Muscle layer of duodenum (tissue), 2 donors: ENCODE data around the gene SH2B2.
"Not testable (repeated sequence)": the region's sequence is repeated elsewhere in the genome, so short reads cannot be mapped to it uniquely, and the experiment has no call there.

ENCODE experiments used
- H3K27ac ChIP-seq: one replicate; pipeline ENCODE4 v1.7.0; 2013; ENCODE audit warnings: mild to moderate bottlenecking, low read length
- H3K27me3 ChIP-seq: one replicate; pipeline ENCODE4 v1.7.0; 2013; ENCODE audit warnings: low read depth, mild to moderate bottlenecking, control low read depth, low read length
- H3K36me3 ChIP-seq, 2 donors: one replicate each; pipeline ENCODE4 v1.7.0; 2013; ENCODE audit warnings: low read length in 2 of 2, control low read depth in 1 of 2, mild to moderate bottlenecking in 1 of 2; ENCODE audit not compliant: insufficient read depth in 2 of 2, control insufficient read depth in 1 of 2
- H3K4me1 ChIP-seq, 2 donors: one replicate each; pipeline ENCODE4 v1.7.0; 2013; ENCODE audit warnings: low read length in 2 of 2, mild to moderate bottlenecking in 2 of 2, control low read depth in 1 of 2, moderate library complexity in 1 of 2; ENCODE audit not compliant: insufficient read depth in 2 of 2, control insufficient read depth in 1 of 2
- H3K4me3 ChIP-seq, 2 donors: one replicate each; pipeline ENCODE4 v1.7.0; 2013; ENCODE audit warnings: low read length in 2 of 2, low read depth in 1 of 2, mild to moderate bottlenecking in 1 of 2
- H3K9me3 ChIP-seq, 2 donors: one replicate each; pipeline ENCODE4 v1.7.0; 2013; ENCODE audit warnings: low read length in 2 of 2, control low read depth in 1 of 2, mild to moderate bottlenecking in 1 of 2; ENCODE audit not compliant: control insufficient read depth in 1 of 2
- donor health status: healthy.

Gene SH2B2

DNA sequence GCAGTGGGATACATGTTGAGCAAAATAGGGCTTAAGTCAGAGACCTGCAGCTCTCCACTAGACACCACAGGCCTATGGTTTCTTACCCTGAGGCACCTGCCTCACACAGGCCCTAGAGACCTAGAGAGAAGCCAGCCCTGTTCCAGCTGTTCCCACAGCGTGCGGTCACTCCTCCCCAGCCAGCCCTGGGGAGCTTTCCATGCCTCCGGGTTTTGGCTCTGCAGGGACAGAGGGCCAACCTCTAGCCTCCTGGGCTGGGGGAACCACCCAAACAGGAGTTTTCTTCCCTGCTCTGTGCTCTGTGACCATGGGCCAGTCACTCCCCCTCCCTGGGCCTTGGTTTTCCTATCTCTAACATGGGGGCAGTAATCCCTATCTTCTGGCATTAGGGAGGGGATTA, 33.0 kb downstream of the SH2B2 start:
- Histone ChIP-seq H3K27me3 (no peaks in the 10 kb centered on the region), H3K36me3 (no peaks in the 10 kb centered on the region), H3K4me3 (no peak overlapping the region), H3K27ac (no peak overlapping the region), H3K9me3 (no peaks in the 10 kb centered on the region), H3K4me1 (peaks cover 0 to 4% of the 10 kb centered on the region in 2 donors)

DNA sequence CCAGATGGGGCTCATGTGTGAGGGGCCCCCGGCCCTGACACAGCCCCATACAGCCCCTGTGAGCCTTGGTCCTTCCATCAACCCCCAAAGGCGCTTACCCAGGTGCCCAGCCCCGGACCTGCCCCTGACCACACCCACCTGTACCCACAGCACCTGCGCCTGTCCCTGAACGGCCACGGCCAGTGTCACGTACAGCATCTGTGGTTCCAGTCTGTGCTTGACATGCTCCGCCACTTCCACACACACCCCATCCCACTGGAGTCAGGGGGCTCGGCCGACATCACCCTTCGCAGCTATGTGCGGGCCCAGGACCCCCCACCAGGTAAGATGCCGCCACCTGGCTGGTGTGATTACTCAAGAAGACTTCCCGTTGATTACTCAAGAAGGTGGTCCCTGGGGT, 33.5 kb downstream of the SH2B2 start:
- Histone ChIP-seq H3K4me1 (peaks cover 0 to 4% of the 10 kb centered on the region in 2 donors), H3K27me3 (no peaks in the 10 kb centered on the region), H3K9me3 (no peaks in the 10 kb centered on the region), H3K36me3 (no peaks in the 10 kb centered on the region), H3K4me3 (no peak overlapping the region), H3K27ac (no peak overlapping the region)

DNA sequence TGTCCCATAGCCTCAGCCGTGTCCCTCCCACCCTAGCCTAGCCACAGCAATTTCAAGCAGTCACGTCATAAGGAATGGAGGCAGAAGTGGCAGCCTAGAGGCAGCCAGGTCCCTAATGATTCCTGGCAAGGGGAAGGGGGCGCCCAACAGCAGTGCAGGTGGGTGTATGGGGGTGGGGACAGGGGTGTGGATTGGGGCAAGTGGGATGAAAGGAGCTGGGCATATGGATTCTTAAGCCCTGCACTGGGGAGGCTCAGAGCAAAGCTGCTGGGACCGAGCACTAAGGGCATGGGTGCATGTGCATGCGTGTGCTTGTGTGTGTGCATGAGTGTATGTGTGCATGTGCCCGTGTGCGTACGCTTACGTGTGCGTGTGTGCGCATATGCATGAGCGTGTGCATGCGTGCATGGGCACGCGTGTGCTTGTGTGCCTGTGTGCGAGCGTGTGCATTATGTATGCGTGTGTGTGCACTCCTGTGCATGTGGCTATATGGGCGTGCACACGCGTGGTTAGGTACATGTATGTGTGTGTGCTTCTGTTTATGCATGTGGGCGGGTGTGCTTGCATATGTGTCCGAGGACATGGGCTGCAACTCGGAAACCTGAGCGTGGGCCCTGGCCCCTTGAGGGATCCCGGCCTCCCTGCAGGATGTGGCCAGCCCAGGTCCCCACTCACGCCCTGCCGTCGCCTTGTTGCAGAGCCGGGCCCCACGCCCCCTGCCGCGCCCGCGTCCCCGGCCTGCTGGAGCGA, 34.1 kb downstream of the SH2B2 start:
- H3K27ac ChIP-seq: no peak overlapping the region
- peaks cover 0 to 4% of the 10 kb centered on the region in 2 donors for H3K4me1 ChIP-seq
- H3K4me3 ChIP-seq: no peak overlapping the region
- H3K9me3 ChIP-seq: no peaks in the 10 kb centered on the region
- H3K27me3 ChIP-seq: no peaks in the 10 kb centered on the region
- no peaks in the 10 kb centered on the region for H3K36me3 ChIP-seq

DNA sequence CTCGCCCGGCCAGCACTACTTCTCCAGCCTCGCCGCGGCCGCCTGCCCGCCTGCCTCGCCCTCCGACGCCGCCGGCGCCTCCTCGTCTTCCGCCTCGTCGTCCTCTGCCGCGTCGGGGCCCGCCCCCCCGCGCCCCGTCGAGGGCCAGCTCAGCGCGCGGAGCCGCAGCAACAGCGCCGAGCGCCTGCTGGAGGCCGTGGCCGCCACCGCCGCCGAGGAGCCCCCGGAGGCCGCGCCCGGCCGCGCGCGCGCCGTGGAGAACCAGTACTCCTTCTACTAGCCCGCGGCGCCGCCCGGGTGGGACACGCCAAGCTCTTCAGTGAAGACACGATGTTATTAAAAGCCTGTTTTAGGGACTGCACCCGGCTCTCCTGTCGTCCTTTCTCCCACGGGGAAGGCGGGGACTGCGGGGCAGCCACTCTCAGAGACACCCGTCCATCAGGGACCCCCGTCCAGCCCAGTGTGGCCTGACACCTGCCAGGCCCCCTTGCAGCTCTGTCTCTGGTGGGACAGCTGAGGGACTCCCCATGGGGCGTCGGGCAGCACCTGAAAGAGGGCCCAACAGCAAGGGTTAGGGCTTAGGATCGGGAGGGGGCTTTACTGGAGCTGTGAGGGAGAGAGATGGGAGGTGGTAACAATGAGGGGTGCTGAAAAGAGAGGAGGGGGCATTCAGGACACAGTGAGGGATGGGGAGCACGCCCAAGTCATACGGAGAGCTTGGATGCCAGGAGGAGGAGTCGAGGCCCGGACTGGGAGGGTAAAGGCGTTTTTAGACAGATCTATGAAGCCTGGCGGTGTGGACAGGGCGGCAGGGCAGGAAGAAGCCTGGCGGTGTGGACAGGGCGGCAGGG, 34.9 kb downstream of the SH2B2 start:
- Histone ChIP-seq H3K4me3 (no peak overlapping the region), H3K9me3 (no peaks in the 10 kb centered on the region), H3K4me1 (peaks cover 0 to 4% of the 10 kb centered on the region in 2 donors), H3K27me3 (no peaks in the 10 kb centered on the region), H3K27ac (no peak overlapping the region), H3K36me3 (no peaks in the 10 kb centered on the region)

DNA sequence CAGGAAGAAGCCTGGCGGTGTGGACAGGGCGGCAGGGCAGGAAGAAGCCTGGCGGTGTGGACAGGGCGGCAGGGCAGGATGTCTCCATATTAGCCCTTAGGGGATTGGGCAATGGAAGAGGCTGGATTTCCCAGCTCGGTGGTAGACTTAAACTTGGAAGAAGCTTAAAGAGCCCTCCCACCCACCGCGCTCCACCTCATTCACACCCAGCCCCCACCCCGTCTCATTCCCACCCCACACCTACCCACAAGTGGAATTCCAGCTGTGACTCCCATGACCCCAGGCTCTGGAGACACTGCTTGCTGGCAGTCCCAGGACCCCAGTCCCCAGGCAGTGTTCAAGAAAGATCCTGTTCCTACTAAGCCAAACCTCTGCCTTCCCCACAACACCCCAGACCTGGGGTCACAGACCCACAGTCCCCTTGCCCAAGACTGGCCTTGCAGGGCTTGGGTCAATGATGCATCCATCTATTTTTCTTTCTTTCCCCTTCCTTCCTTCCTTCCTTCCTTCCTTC, 35.6 kb downstream of the SH2B2 start:
- Histone ChIP-seq H3K9me3 (no peaks in the 10 kb centered on the region), H3K4me1 (peaks cover 0 to 4% of the 10 kb centered on the region in 2 donors), H3K27ac (no peak overlapping the region), H3K27me3 (no peaks in the 10 kb centered on the region), H3K4me3 (no peak overlapping the region), H3K36me3 (no peaks in the 10 kb centered on the region)

DNA sequence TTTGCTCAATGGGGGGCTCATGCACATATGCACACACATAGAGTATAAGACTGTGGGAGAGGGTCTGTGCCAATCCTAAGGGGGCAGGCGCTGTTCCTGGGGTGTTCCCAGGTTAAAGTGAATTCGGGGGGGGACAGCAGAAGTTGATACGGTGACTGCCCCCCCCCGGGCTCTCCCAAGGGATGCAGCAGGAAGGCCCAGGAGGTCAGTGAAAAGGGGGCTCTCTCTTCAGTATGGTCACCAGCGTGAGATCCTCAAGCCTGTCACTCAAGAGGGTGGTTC, 37.2 kb downstream of the SH2B2 start:
- Histone ChIP-seq H3K4me3 (no peak overlapping the region), H3K27ac (no peak overlapping the region), H3K9me3 (no peaks in the 10 kb centered on the region), H3K36me3 (no peaks in the 10 kb centered on the region), H3K4me1 (peaks cover 0 to 4% of the 10 kb centered on the region in 2 donors), H3K27me3 (no peaks in the 10 kb centered on the region)

DNA sequence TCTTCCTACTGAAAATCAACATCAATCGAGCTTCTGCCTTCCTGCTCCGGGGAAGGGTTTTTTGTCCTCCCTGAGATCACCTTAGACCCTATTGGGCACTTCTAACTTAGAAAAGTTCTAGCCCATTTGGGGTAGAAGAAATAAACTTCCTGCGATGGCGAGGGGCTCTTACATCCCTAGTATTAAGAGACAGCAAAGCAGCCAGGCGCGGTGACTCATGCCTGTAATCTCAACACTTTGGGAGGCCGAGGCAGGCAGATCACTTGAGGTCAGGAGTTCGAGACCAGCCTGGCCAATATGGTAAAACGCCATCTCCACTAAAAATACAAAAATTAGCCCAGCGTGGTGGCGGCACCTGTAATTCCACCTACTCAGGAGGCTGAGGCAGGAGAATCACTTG, 38.4 kb downstream of the SH2B2 start:
- not testable (repeated sequence) for H3K27ac ChIP-seq, H3K9me3 ChIP-seq, H3K27me3 ChIP-seq, H3K36me3 ChIP-seq, H3K4me1 ChIP-seq, H3K4me3 ChIP-seq

DNA sequence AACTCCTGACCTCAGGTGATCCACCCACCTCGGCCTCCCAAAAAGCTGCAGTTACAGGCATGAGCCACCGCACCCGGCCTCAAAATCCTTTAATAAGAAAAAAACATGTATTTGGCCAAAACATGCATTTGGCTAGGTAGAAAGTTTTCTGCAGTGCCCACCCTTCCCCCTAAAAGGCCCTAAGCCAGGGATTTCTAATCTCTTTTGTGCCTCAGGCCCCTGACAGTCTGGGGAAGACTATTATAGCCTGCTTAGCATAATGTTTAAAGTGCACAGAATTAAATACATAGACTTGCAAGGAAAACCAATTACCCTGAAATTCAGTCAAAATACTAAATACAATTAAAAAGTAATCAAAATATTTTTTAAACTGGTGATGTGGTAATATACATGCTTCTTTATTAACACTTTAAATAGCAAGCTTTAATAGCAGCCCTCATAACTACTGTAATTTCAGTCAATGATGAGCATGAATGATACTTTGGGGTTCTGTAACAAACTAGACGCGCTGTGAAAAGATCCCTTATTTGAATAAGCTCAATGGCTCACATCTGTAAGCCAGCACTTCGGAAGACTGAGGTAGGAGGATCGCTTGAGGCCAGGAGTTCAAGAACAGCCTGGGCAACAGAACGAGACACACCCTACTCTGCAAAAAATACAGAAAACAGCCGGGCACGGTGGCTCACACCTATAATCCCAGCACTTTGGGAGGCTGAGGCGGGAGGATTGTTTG, 39.7 kb downstream of the SH2B2 start:
- Histone ChIP-seq H3K4me3 (no peak overlapping the region), H3K27me3 (no peaks in the 10 kb centered on the region), H3K9me3 (no peaks in the 10 kb centered on the region), H3K27ac (no peak overlapping the region), H3K36me3 (no peaks in the 10 kb centered on the region), H3K4me1 (peaks cover 0 to 4% of the 10 kb centered on the region in 2 donors)

DNA sequence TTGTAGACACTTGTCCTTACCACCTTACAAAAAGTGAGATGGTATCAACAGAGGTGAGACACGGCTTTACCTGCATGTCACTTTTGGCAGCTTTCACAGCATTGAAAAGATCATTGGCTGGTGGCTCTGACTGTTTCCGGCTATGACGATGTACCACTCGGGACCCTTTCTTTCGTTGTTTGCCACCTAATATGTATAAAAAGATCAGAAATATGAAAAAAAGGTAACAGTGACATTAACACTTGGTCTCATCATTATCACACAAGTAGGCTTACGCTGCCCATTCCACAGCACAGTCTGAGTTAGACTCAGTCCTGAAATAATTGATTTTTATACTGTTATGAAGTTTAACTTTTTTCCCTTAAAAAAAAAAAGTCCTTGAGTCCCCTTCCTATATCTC, 40.5 kb downstream of the SH2B2 start:
- not testable (repeated sequence) for H3K4me3 ChIP-seq, H3K27ac ChIP-seq, H3K27me3 ChIP-seq, H3K4me1 ChIP-seq, H3K9me3 ChIP-seq, H3K36me3 ChIP-seq

DNA sequence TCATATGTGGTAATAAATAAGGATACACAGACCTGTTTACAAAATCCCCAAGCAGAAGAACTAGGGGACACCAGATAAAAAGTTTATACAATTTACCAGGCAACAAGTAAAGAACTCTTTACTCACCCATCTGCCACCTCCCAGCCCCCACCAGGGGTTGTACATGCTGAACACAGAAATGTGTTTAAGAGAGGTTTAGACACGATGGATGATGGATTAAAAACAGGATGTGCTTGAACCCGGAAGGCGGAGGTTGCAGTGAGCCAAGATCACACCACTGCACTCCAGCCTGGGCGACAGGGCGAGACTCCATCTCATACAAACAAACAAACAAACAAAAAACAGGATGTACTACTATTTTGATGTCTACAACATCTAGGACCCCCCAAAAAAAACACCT, 42.2 kb downstream of the SH2B2 start:
- not testable (repeated sequence) for H3K4me1 ChIP-seq, H3K36me3 ChIP-seq, H3K27ac ChIP-seq, H3K9me3 ChIP-seq, H3K4me3 ChIP-seq, H3K27me3 ChIP-seq

DNA sequence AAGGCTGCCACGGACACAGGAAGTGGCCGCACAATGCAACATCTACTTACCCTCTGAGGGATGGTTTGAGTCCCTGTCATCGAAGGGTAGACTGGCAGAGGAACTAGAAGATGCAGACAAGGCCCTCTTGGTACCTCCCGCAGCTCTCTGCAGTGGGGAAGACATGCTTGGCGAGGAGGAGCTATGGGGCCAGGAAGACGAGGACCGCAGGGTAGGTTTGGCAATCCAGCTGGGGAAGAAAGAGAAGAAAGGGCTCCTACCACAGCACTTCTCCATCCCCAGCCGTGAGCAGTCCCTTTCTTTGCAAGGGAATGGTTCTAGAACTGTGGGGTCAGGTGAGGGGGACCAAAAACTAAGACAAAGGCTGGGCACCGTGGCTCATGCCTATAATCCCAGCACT, 42.7 kb downstream of the SH2B2 start:
- H3K27me3 ChIP-seq, H3K36me3 ChIP-seq, H3K27ac ChIP-seq, H3K4me1 ChIP-seq, H3K9me3 ChIP-seq, H3K4me3 ChIP-seq: not testable (repeated sequence)
